ENCODE measurements around the gene UFC1.

The UFC1 gene

GRCh38 chr1:161196111-161196510 lies 42.3 kb downstream of the UFC1 start:
- no peak for DNase-seq

- DNase-seq, result no peak
These were observed 43.0 kb downstream of the UFC1 start for GRCh38 chr1:161196521-161197451.

GRCh38 chr1:161197560-161198193 lies 43.9 kb downstream of the UFC1 start:
- no peak for DNase-seq

GRCh38 chr1:161198194-161198896 lies 44.6 kb downstream of the UFC1 start:
- DNase-seq, result peak; percentile 31

GRCh38 chr1:161198897-161199431 lies 45.2 kb downstream of the UFC1 start, which contains the start of gene ADAMTS4:
Gene ADAMTS4, minus strand, starts transcription at chr1:161199054. Its CDS starts 427 bp downstream, at chr1:161198627.
- DNase-seq, result no peak

GRCh38 chr1:161199506-161200139 lies 45.8 kb downstream of the UFC1 start:
- DNase-seq, result no peak

- DNase-seq, result no peak
These were observed 46.7 kb downstream of the UFC1 start for GRCh38 chr1:161200421-161200991.

- DNase-seq, result no peak
These were observed 47.4 kb downstream of the UFC1 start for GRCh38 chr1:161200992-161201835.

GRCh38 chr1:161201836-161202712 lies 48.3 kb downstream of the UFC1 start, which contains the start of gene NDUFS2:
Gene NDUFS2, plus strand, starts transcription at chr1:161202367. Its CDS starts 19 bp downstream, at chr1:161202386.
- DNase-seq, result peak; percentile 100

- DNase-seq, result no peak
These were observed 52.8 kb downstream of the UFC1 start for GRCh38 chr1:161206411-161207140.

GRCh38 chr1:161207173-161207572 lies 53.4 kb downstream of the UFC1 start:
- DNase-seq, result no peak

Data from NCI-H1092 (cell line).